Fibroblast of lung (primary cell): ENCODE data around the gene ARHGAP35.

Experiments
- CTCF ChIP-seq, 2 donors: IDR thresholded peaks in 1 of 2; conservative IDR thresholded peaks in 1 of 2; 1 replicate in 1 of 2; 2 replicates in 1 of 2; pipeline ENCODE4 v1.5.1; 2011 to 2012; ENCODE audit warnings: low read length in 2 of 2, control low read depth in 1 of 2, inconsistent platforms in 1 of 2, low read depth in 1 of 2, mild to moderate bottlenecking in 1 of 2
- EZH2 ChIP-seq: IDR thresholded peaks from 2 replicates; pipeline ENCODE4 v1.5.1; 2012; ENCODE audit warnings: low read length, control low read depth, mild to moderate bottlenecking; ENCODE audit errors: missing control alignments

- TF ChIP-seq CTCF (conservative IDR thresholded peaks at IDR 0.05 in 1 of 2, IDR thresholded peaks at IDR 0.05 in 1 of 2; ENCODE audit: low read depth in 1 of 2, low read length in 2 of 2), result no peak
- TF ChIP-seq EZH2, result no peak
These were observed 42.0 kb upstream of the ARHGAP35 start for GRCh38 chr19:46818812-46819211.
